ENCODE data around the gene BMX.

The BMX gene

GRCh38 chrX:15500497-15500966 is at the start of gene BMX:
BMX (plus strand) TSS chrX:15500807; CDS start chrX:15508354, 7,547 bp downstream.
- DNase-seq: no peak

GRCh38 chrX:15451913-15452312 is 48.7 kb upstream of the BMX start:
- no peak for DNase-seq

GRCh38 chrX:15464704-15465103 is 35.9 kb upstream of the BMX start:
- no peak for DNase-seq

- no peak for DNase-seq
Observed at GRCh38 chrX:15465347-15465746, 35.3 kb upstream of the BMX start.

GRCh38 chrX:15465896-15466651 is 34.5 kb upstream of the BMX start:
- DNase-seq: no peak

- DNase-seq: no peak
Observed at GRCh38 chrX:15468036-15468435, 32.6 kb upstream of the BMX start.

GRCh38 chrX:15469613-15470012 is 31.0 kb upstream of the BMX start:
- DNase-seq: no peak

GRCh38 chrX:15471028-15471427 is 29.6 kb upstream of the BMX start:
- DNase-seq: no peak

- DNase-seq: no peak
Observed at GRCh38 chrX:15472531-15472930, 28.1 kb upstream of the BMX start.

- no peak for DNase-seq
Observed at GRCh38 chrX:15474028-15474427, 26.6 kb upstream of the BMX start.

- no peak for DNase-seq
Observed at GRCh38 chrX:15475021-15475420, 25.6 kb upstream of the BMX start.

- DNase-seq: no peak
Observed at GRCh38 chrX:15475486-15475885, 25.1 kb upstream of the BMX start.

- no peak for DNase-seq
Observed at GRCh38 chrX:15483891-15484290, 16.7 kb upstream of the BMX start.

GRCh38 chrX:15492469-15492868 is 8.1 kb upstream of the BMX start:
- no peak for DNase-seq

GRCh38 chrX:15493118-15493962 is 7.3 kb upstream of the BMX start, which contains the start of gene PIR:
PIR (minus strand) TSS chrX:15493333; CDS start chrX:15491257, 2,076 bp downstream.
- peak; percentile 2 for DNase-seq

- DNase-seq: no peak
Observed at GRCh38 chrX:15495801-15496200, 4.8 kb upstream of the BMX start.

- DNase-seq: no peak
Observed at GRCh38 chrX:15496824-15497223, 3.8 kb upstream of the BMX start.

GRCh38 chrX:15497865-15498264 is 2.7 kb upstream of the BMX start:
- no peak for DNase-seq

- no peak for DNase-seq
Observed at GRCh38 chrX:15498741-15499140, 1.9 kb upstream of the BMX start.

- no peak for DNase-seq
Observed at GRCh38 chrX:15499976-15500375, 631 bp upstream of the BMX start.

- no peak for DNase-seq
Observed at GRCh38 chrX:15501506-15501905, 899 bp downstream of the BMX start.

GRCh38 chrX:15504661-15505060 is 4.1 kb downstream of the BMX start:
- no peak for DNase-seq

- no peak for DNase-seq
Observed at GRCh38 chrX:15505101-15505500, 4.5 kb downstream of the BMX start.

GRCh38 chrX:15507005-15507404 is 6.4 kb downstream of the BMX start:
- DNase-seq: no peak

Measured in NCI-H187 treated with DMSO at 0.1 percent for 48 hours (cell line).